Measurements from ENCODE around the gene C2CD4B.

Gene C2CD4B

DNA sequence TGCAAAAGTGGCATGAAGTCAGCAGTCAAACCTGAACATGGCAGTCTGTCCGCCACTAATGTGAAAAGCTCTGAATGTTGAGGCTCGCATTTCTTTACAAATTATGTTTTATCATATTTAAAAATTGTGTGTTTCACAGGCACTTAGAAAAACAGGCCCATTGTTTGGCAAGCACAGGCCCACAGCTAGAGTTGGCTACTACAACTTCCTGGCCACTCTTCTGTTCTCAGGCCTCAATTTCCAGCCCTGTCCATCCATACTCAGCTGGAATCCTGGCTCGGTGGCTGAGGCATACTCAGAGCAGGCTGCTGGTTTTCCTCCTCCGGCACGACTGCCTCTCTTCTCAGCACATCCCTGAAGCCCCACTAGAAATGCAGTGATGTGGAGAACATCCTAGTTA lies 44.3 kb downstream of the C2CD4B start:
- Histone ChIP-seq H3K27me3 (ENCODE audit: low read length) (no peaks in the 10 kb centered on the region), H2AFZ (ENCODE audit: low read depth, low read length, severe bottlenecking) (no peak overlapping the region)

DNA sequence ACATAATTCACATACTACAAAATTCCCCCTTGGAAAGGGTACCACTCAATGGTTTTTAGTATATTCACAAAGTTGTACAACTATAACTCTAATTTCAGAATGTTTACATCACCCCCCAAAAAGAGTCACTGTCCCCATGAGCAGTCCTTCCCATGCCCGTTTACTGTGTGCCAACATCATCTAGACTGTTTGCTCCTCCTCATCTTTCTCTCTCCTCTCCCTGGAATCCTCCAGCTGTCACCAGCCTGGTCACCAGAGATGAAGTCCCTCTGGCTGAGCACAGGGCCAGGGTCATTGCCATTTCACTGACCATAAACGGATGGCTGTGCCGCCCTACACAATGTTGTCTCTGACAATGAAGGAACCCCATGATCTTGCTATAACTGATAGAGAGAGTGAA lies 45.2 kb downstream of the C2CD4B start:
- no peaks in the 10 kb centered on the region for H4K20me1 ChIP-seq (ENCODE audit: low read depth, low read length)
- H3K4me2 ChIP-seq (ENCODE audit: low read depth, low read length, poor library complexity, severe bottlenecking), result no peak overlapping the region
- no peaks in the 10 kb centered on the region for H3K36me3 ChIP-seq (ENCODE audit: low read length)
- no peaks in the 10 kb centered on the region for H3K9me2 ChIP-seq (replicated peaks; ENCODE audit: insufficient read depth, low read length)
- TF ChIP-seq, protein P1, sequence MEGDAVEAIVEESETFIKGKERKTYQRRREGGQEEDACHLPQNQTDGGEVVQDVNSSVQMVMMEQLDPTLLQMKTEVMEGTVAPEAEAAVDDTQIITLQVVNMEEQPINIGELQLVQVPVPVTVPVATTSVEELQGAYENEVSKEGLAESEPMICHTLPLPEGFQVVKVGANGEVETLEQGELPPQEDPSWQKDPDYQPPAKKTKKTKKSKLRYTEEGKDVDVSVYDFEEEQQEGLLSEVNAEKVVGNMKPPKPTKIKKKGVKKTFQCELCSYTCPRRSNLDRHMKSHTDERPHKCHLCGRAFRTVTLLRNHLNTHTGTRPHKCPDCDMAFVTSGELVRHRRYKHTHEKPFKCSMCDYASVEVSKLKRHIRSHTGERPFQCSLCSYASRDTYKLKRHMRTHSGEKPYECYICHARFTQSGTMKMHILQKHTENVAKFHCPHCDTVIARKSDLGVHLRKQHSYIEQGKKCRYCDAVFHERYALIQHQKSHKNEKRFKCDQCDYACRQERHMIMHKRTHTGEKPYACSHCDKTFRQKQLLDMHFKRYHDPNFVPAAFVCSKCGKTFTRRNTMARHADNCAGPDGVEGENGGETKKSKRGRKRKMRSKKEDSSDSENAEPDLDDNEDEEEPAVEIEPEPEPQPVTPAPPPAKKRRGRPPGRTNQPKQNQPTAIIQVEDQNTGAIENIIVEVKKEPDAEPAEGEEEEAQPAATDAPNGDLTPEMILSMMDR (IDR thresholded peaks at IDR 0.05; ENCODE audit: insufficient read depth, low read length, poor library complexity, severe bottlenecking), result no peak
- TF ChIP-seq EZH2phosphoT487 (conservative IDR thresholded peaks at IDR 0.05; ENCODE audit: low read length), result no peak
- no peak overlapping the region for H3K27ac ChIP-seq (ENCODE audit: low read depth, low read length)
- H3K4me3 ChIP-seq (ENCODE audit: insufficient read depth, low read length, poor library complexity, severe bottlenecking), result no peak overlapping the region
- no peaks in the 10 kb centered on the region for H3K9me3 ChIP-seq (ENCODE audit: insufficient read depth, low read length)
- no peaks in the 10 kb centered on the region for H3K79me2 ChIP-seq (ENCODE audit: insufficient read depth, low read length)
- H3K27me3 ChIP-seq (ENCODE audit: low read length), result no peaks in the 10 kb centered on the region
- H3K9ac ChIP-seq (ENCODE audit: low read length), result no peak overlapping the region
- H3F3A ChIP-seq (ENCODE audit: insufficient read depth), result no peaks in the 10 kb centered on the region
- H2AFZ ChIP-seq (ENCODE audit: low read depth, low read length, severe bottlenecking), result no peak overlapping the region

More for the DNA sequence above, 44.3 kb downstream of the C2CD4B start:
- Histone ChIP-seq H4K20me1 (ENCODE audit: low read depth, low read length) (no peaks in the 10 kb centered on the region), H3F3A (ENCODE audit: insufficient read depth) (no peaks in the 10 kb centered on the region), H3K9me2 (replicated peaks; ENCODE audit: insufficient read depth, low read length) (no peaks in the 10 kb centered on the region), H3K4me3 (ENCODE audit: insufficient read depth, low read length, poor library complexity, severe bottlenecking) (no peak overlapping the region), H3K4me2 (ENCODE audit: low read depth, low read length, poor library complexity, severe bottlenecking) (no peak overlapping the region), H3K27ac (ENCODE audit: low read depth, low read length) (no peak overlapping the region), H3K9ac (ENCODE audit: low read length) (no peak overlapping the region), H3K9me3 (ENCODE audit: insufficient read depth, low read length) (no peaks in the 10 kb centered on the region), H3K79me2 (ENCODE audit: insufficient read depth, low read length) (no peaks in the 10 kb centered on the region), H3K36me3 (ENCODE audit: low read length) (no peaks in the 10 kb centered on the region)
- TF ChIP-seq, protein P1 (IDR thresholded peaks at IDR 0.05; ENCODE audit: insufficient read depth, low read length, poor library complexity, severe bottlenecking), result no peak
- TF ChIP-seq EZH2phosphoT487 (conservative IDR thresholded peaks at IDR 0.05; ENCODE audit: low read length), result no peak

- TF ChIP-seq EZH2phosphoT487 (conservative IDR thresholded peaks at IDR 0.05; ENCODE audit: low read length), result no peak
- TF ChIP-seq, protein P1 (IDR thresholded peaks at IDR 0.05; ENCODE audit: insufficient read depth, low read length, poor library complexity, severe bottlenecking), result no peak
- no peak overlapping the region for H3K4me3 ChIP-seq (ENCODE audit: insufficient read depth, low read length, poor library complexity, severe bottlenecking)
- H3K27me3 ChIP-seq (ENCODE audit: low read length), result no peaks in the 10 kb centered on the region
- no peak overlapping the region for H3K27ac ChIP-seq (ENCODE audit: low read depth, low read length)
- no peaks in the 10 kb centered on the region for H4K20me1 ChIP-seq (ENCODE audit: low read depth, low read length)
- no peak overlapping the region for H2AFZ ChIP-seq (ENCODE audit: low read depth, low read length, severe bottlenecking)
- H3K36me3 ChIP-seq (ENCODE audit: low read length), result no peaks in the 10 kb centered on the region
- no peaks in the 10 kb centered on the region for H3K79me2 ChIP-seq (ENCODE audit: insufficient read depth, low read length)
- H3K9ac ChIP-seq (ENCODE audit: low read length), result no peak overlapping the region
- H3K9me3 ChIP-seq (ENCODE audit: insufficient read depth, low read length), result no peaks in the 10 kb centered on the region
- H3K4me2 ChIP-seq (ENCODE audit: low read depth, low read length, poor library complexity, severe bottlenecking), result no peak overlapping the region
- no peaks in the 10 kb centered on the region for H3K9me2 ChIP-seq (replicated peaks; ENCODE audit: insufficient read depth, low read length)
- no peaks in the 10 kb centered on the region for H3F3A ChIP-seq (ENCODE audit: insufficient read depth)
Observed at GRCh38 chr15:62119227-62119864, 45.7 kb downstream of the C2CD4B start.
